ENCODE results near the gene ZSCAN10. TPM values are rescaled to one million over a fixed set of nuclear protein-coding genes. Genes with fewer than 3 reads are reported as not detected.

Gene ZSCAN10
- total and polyA plus RNA-seq, 2 experiments from 2014 or later: 217 to 519 TPM

GRCh38 chr16:3085868-3086595 is 13.1 kb downstream of the ZSCAN10 start:
- 0 out of 2 replicates have a peak, but pooled peaks cover 8% of the 10 kb centered on the region for H3K79me2 ChIP-seq (replicated peaks; ENCODE audit: insufficient read depth)
- H3K27ac ChIP-seq (ENCODE audit: low read depth): peak overlapping the region; percentile 63; the same call in 1 of the 2 replicates
- ATAC-seq (no peak), DNase-seq (ENCODE audit: low spot score) (no peak)
- H3K9me2 ChIP-seq (ENCODE audit: insufficient read depth): no peaks in the 10 kb centered on the region
- no peak overlapping the region for H3K4me3 ChIP-seq
- H3F3A ChIP-seq (replicated peaks; ENCODE audit: low read depth): peaks cover 38% of the 10 kb centered on the region
- H2AFZ ChIP-seq: no peak overlapping the region
- peaks cover 16% of the 10 kb centered on the region for H3K36me3 ChIP-seq (ENCODE audit: insufficient read depth)
- no peak overlapping the region for H3K27ac Mint-ChIP-seq
- peaks cover 72% of the 10 kb centered on the region for H3K36me3 Mint-ChIP-seq (ENCODE audit: low read depth)
- peaks cover 7% of the 10 kb centered on the region; the same call in 1 of the 2 replicates for H3K4me1 ChIP-seq (ENCODE audit: insufficient read depth)
- H3K4me2 ChIP-seq: no peak overlapping the region
- TF ChIP-seq JUNB (IDR thresholded peaks at IDR 0.05; ENCODE audit: unreplicated experiment) (no peak), ZNF114 (CRISPR knock-in tag; IDR thresholded peaks at IDR 0.05) (no peak), ZNF462 (CRISPR knock-in tag; IDR thresholded peaks at IDR 0.05) (no peak), ETS1 (IDR thresholded peaks at IDR 0.05) (no peak), CREB1 (CRISPR knock-in tag; IDR thresholded peaks at IDR 0.05; ENCODE audit: low read depth) (no peak), POLR2AphosphoS5 (IDR thresholded peaks at IDR 0.05; ENCODE audit: low read depth) (no peak), EZH2phosphoT487 (IDR thresholded peaks at IDR 0.05; ENCODE audit: unreplicated experiment) (no peak), REST (IDR thresholded peaks at IDR 0.05; ENCODE audit: unreplicated experiment) (no peak), ZNF331 (CRISPR knock-in tag; IDR thresholded peaks at IDR 0.05; ENCODE audit: low read depth) (no peak), STAT1 (IDR thresholded peaks at IDR 0.05; ENCODE audit: unreplicated experiment) (no peak), CTCF (conservative IDR thresholded peaks at IDR 0.05; ENCODE audit: low read depth in 2 of 2) (no peak)
- H3K4me3 Mint-ChIP-seq: no peak overlapping the region
- no peaks in the 10 kb centered on the region for H3K27me3 ChIP-seq (ENCODE audit: insufficient read depth)
- peaks cover 21% of the 10 kb centered on the region for H3K27me3 Mint-ChIP-seq (ENCODE audit: insufficient read depth, low read depth, poor library complexity)
- no peaks in the 10 kb centered on the region for H3K9me3 Mint-ChIP-seq
- peaks cover 27% of the 10 kb centered on the region for H3K4me1 Mint-ChIP-seq
- peaks cover 24% of the 10 kb centered on the region for H4K20me1 ChIP-seq (replicated peaks; ENCODE audit: insufficient read depth)

Measured in GM23338 (cell line).